Tibial nerve (tissue), 4 donors: ENCODE results near the gene CLCF1.

Experiments
- EP300 ChIP-seq, 2 donors: sonication (generic); formaldehyde crosslinking; IDR thresholded peaks; one replicate each; pipeline ENCODE4 v1.6.1; 2017; ENCODE audit warnings: antibody characterized with exemption in 2 of 2, mild to moderate bottlenecking in 1 of 2
- POLR2A ChIP-seq, 2 donors: fragments of 450-650 bp; IDR thresholded peaks; one replicate each; pipeline ENCODE4 v1.6.1; 2017; ENCODE audit warnings: antibody characterized with exemption in 2 of 2, mild to moderate bottlenecking in 2 of 2, moderate library complexity in 2 of 2
- TF ChIP-seq, protein P1 (sequence below), 5 experiments: fragments of 200-600 bp in 3 of 5; fragments of 450-650 bp in 2 of 5; sonication (generic) in 3 of 5; IDR thresholded peaks; one replicate each; pipeline ENCODE4 v1.5.1; 2016 to 2019; ENCODE audit warnings: antibody characterized with exemption in 5 of 5, mild to moderate bottlenecking in 3 of 5, moderate library complexity in 2 of 5

DNA sequence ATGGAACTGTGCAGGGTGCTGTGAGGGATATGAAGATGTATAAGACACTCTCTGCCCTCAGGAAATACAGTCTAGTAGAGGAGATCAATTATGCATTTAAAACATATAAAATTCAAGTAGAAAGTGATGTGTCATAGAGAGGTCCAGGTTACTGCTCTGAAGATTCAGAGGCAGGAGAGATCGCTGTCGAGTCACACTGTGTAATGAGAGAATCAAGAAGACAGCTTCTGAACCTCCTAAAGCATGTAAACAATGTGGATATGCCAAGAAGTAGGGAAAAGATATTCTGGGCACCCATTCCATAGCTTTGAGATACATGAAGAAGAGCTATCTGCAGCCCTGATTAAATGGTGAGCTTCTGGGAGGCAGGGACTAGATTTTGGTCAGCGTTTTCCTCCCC, 53.4 kb downstream of the CLCF1 start:
- TF ChIP-seq, protein P1, sequence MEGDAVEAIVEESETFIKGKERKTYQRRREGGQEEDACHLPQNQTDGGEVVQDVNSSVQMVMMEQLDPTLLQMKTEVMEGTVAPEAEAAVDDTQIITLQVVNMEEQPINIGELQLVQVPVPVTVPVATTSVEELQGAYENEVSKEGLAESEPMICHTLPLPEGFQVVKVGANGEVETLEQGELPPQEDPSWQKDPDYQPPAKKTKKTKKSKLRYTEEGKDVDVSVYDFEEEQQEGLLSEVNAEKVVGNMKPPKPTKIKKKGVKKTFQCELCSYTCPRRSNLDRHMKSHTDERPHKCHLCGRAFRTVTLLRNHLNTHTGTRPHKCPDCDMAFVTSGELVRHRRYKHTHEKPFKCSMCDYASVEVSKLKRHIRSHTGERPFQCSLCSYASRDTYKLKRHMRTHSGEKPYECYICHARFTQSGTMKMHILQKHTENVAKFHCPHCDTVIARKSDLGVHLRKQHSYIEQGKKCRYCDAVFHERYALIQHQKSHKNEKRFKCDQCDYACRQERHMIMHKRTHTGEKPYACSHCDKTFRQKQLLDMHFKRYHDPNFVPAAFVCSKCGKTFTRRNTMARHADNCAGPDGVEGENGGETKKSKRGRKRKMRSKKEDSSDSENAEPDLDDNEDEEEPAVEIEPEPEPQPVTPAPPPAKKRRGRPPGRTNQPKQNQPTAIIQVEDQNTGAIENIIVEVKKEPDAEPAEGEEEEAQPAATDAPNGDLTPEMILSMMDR (IDR thresholded peaks at IDR 0.05), result no peak
- TF ChIP-seq POLR2A (IDR thresholded peaks at IDR 0.05), result no peak
- no peak for TF ChIP-seq EP300 (IDR thresholded peaks at IDR 0.05)
